HepG2 (cell line): ENCODE measurements around the gene DNPH1. TPM values are rescaled to one million over a fixed set of nuclear protein-coding genes. Genes with fewer than 3 reads are reported as not detected.

Experiments
- ATAC-seq: fragments of 200-7000 bp; cut with Tn5 transposase; 3 replicates; pipeline ENCODE4 v1.9.1; 2020; ENCODE audit warnings: mild to moderate bottlenecking, moderate library complexity
- BruUV-seq: library from RNA; stranded (reverse); fragments of 400-500 nt; replicated peaks from 2 replicates; lab custom pipeline; 2021; lab: Mats Ljungman, UMichigan
- CTCF ChIA-PET: fragments of 300-600 bp; formaldehyde crosslinking; extraction: SDS; loops from one replicate; lab custom pipeline; 2021; ENCODE audit warnings: low total read pairs, inconsistent platforms, low intra/inter-chr PET ratio; lab: Yijun Ruan, JAX
- POLR2A ChIA-PET: fragments of 350-600 bp; sonication (Branson Sonifier 250); formaldehyde crosslinking; loops from one replicate; lab custom pipeline; 2020; ENCODE audit warnings: antibody characterized with exemption, inconsistent platforms; lab: Yijun Ruan, JAX
- DNase-seq: peaks from one replicate; pipeline ENCODE4 v3.0.0-alpha.2; 2015; ENCODE audit warnings: low spot score
- FAIRE-seq: peaks from 3 replicates; lab custom pipeline; 2011; peaks lifted over from hg19 to GRCh38; lab: Jason Lieb, UNC
- H2AFZ ChIP-seq: one replicate; pipeline ENCODE4 v1.6.1; 2011; ENCODE audit warnings: low read length, inconsistent platforms
- H3K27ac ChIP-seq: fragments of 300-600 bp; 3 replicates; pipeline ENCODE4 v1.8.0; 2011; ENCODE audit warnings: mixed run types, mild to moderate bottlenecking, mixed read lengths, low read length, inconsistent platforms; ENCODE audit not compliant: insufficient read depth; ENCODE audit errors: extremely low read length
- H3K27me3 ChIP-seq, 2 experiments: fragments of 200-600 bp in 1 of 2; 2 replicates in 1 of 2; 3 replicates in 1 of 2; pipeline versions ENCODE4 v1.6.0 to v1.8.0; 2011; ENCODE audit warnings: low read length in 2 of 2, mild to moderate bottlenecking in 2 of 2, moderate library complexity in 2 of 2, inconsistent platforms in 1 of 2; ENCODE audit not compliant: insufficient read depth in 2 of 2, control insufficient read depth in 1 of 2
- H3K36me3 ChIP-seq, 2 experiments: fragments of 200-600 bp in 1 of 2; replicated peaks in 1 of 2; 2 replicates in 1 of 2; 3 replicates in 1 of 2; pipeline versions ENCODE4 v1.5.1 to v1.8.0; 2011; ENCODE audit warnings: low read length in 2 of 2, inconsistent platforms in 1 of 2; ENCODE audit not compliant: insufficient read depth in 2 of 2, control insufficient read depth in 1 of 2
- H3K4me1 ChIP-seq: 2 replicates; pipeline ENCODE4 v1.5.1; 2012; ENCODE audit warnings: low read length, inconsistent platforms; ENCODE audit not compliant: insufficient read depth
- H3K4me2 ChIP-seq: 2 replicates; pipeline ENCODE4 v1.6.0; 2011; ENCODE audit warnings: low read depth, low read length, inconsistent platforms
- H3K4me3 ChIP-seq, 3 experiments: fragments of 200-600 bp in 1 of 3; sonication (generic), shearing (Covaris generic) in 1 of 3; replicated peaks in 1 of 3; 2 replicates each; pipeline ENCODE4 v1.5.1; 2011 to 2016; ENCODE audit warnings: low read length in 3 of 3, inconsistent platforms in 2 of 3, low read depth in 2 of 3, mild to moderate bottlenecking in 2 of 3, control low read depth in 1 of 3, mixed read lengths in 1 of 3; ENCODE audit not compliant: insufficient read depth in 1 of 3
- H3K79me2 ChIP-seq: one replicate; pipeline ENCODE4 v1.6.1; 2011; ENCODE audit warnings: low read length, inconsistent platforms; ENCODE audit not compliant: insufficient read depth
- H3K9ac ChIP-seq: 2 replicates; pipeline ENCODE4 v1.6.0; 2011; ENCODE audit warnings: mild to moderate bottlenecking, low read depth, low read length, inconsistent platforms; ENCODE audit not compliant: insufficient read depth
- H3K9me3 ChIP-seq: 2 replicates; pipeline ENCODE4 v1.5.1; 2012; ENCODE audit warnings: mild to moderate bottlenecking, low read length
- H4K20me1 ChIP-seq: 2 replicates; pipeline ENCODE4 v1.6.0; 2011; ENCODE audit warnings: inconsistent platforms, mild to moderate bottlenecking, low read length, moderate library complexity; ENCODE audit not compliant: insufficient read depth
- CHD2 ChIP-seq: IDR thresholded peaks from 2 replicates; pipeline ENCODE4 v1.6.1; 2011; ENCODE audit warnings: low read depth, low read length, improper control_type of control experiment
- DMAP1 ChIP-seq: IDR thresholded peaks from 2 replicates; pipeline ENCODE4 v1.6.1; 2016
- GPN1 ChIP-seq: sonication (generic); formaldehyde crosslinking; IDR thresholded peaks from 2 replicates; pipeline ENCODE4 v1.5.1; 2020; ENCODE audit warnings: missing genetic modification reagents, borderline replicate concordance
- RFX3 ChIP-seq: IDR thresholded peaks from 2 replicates; pipeline ENCODE4 v1.6.1; 2016; ENCODE audit warnings: missing biosample characterization, missing genetic modification reagents
- SIN3A ChIP-seq: IDR thresholded peaks from 2 replicates; pipeline ENCODE4 v1.6.1; 2011; ENCODE audit warnings: low read depth, mild to moderate bottlenecking, control low read depth, low read length, borderline replicate concordance
- SP2 ChIP-seq: sonication (generic); formaldehyde crosslinking; IDR thresholded peaks from 2 replicates; pipeline ENCODE4 v1.5.1; 2020; ENCODE audit warnings: mild to moderate bottlenecking, missing genetic modification reagents
- TAF15 ChIP-seq: fragments of 200-400 bp; formaldehyde crosslinking; IDR thresholded peaks from one replicate; pipeline ENCODE4 v1.6.1; 2018; ENCODE audit warnings: mild to moderate bottlenecking, low read depth, low read length; ENCODE audit not compliant: poor library complexity, severe bottlenecking
- TP53 ChIP-seq: sonication (generic); formaldehyde crosslinking; conservative IDR thresholded peaks from 2 replicates; pipeline ENCODE4 v1.4.0; 2020; ENCODE audit warnings: missing genetic modification reagents
- ZBTB4 ChIP-seq: sonication (generic); formaldehyde crosslinking; IDR thresholded peaks from 2 replicates; pipeline ENCODE4 v1.4.0; 2020; ENCODE audit warnings: missing genetic modification reagents, mild to moderate bottlenecking, borderline replicate concordance
- ZFAT ChIP-seq: sonication (generic); formaldehyde crosslinking; conservative IDR thresholded peaks from 2 replicates; pipeline ENCODE4 v1.8.1; 2023; ENCODE audit warnings: missing genetic modification reagents, inconsistent platforms
- ZFP37 ChIP-seq: sonication (generic); formaldehyde crosslinking; IDR thresholded peaks from 2 replicates; pipeline ENCODE4 v1.4.0; 2020; ENCODE audit warnings: missing genetic modification reagents, borderline replicate concordance
- ZMAT3 ChIP-seq: sonication (generic); formaldehyde crosslinking; conservative IDR thresholded peaks from 2 replicates; pipeline ENCODE4 v1.7.0; 2021; ENCODE audit warnings: missing genetic modification reagents
- ZNF121 ChIP-seq: sonication (generic); formaldehyde crosslinking; IDR thresholded peaks from 2 replicates; pipeline ENCODE4 v1.5.0; 2020; ENCODE audit warnings: mild to moderate bottlenecking, missing genetic modification reagents
- ZNF253 ChIP-seq: sonication (generic); formaldehyde crosslinking; IDR thresholded peaks from 2 replicates; pipeline ENCODE4 v1.8.0; 2022; ENCODE audit warnings: mild to moderate bottlenecking, missing genetic modification reagents, borderline replicate concordance
- ZNF317 ChIP-seq: sonication (generic); formaldehyde crosslinking; IDR thresholded peaks from 2 replicates; pipeline ENCODE4 v1.5.0; 2020; ENCODE audit warnings: mild to moderate bottlenecking, missing genetic modification reagents
- ZNF607 ChIP-seq: sonication (generic); formaldehyde crosslinking; IDR thresholded peaks from 2 replicates; pipeline ENCODE4 v1.5.1; 2020; ENCODE audit warnings: missing genetic modification reagents, mild to moderate bottlenecking, borderline replicate concordance
- ZNF709 ChIP-seq: sonication (generic); formaldehyde crosslinking; IDR thresholded peaks from 2 replicates; pipeline ENCODE4 v1.5.0; 2020; ENCODE audit warnings: mild to moderate bottlenecking, missing genetic modification reagents
- ZNF766 ChIP-seq: sonication (generic); formaldehyde crosslinking; IDR thresholded peaks from 2 replicates; pipeline ENCODE4 v1.5.0; 2020; ENCODE audit warnings: missing genetic modification reagents, borderline replicate concordance
- WGBS: methylation state at CpG from one replicate; pipeline ENCODE4 v1.1.6; 2017; ENCODE audit warnings: low lambda C conversion rate; 5-methylcytosine and 5-hydroxymethylcytosine counted together
- in situ Hi-C: cut with HindIII; loops from 2 replicates; pipeline ENCODE4 v1.10.0; 2017; ENCODE audit warnings: low pct_unique_long_range_greater_than_20kb; ENCODE audit not compliant: extremely low pct_ligation_motif_present
- intact Hi-C: fragments of 100-400 bp; cut with micrococcal nuclease; formaldehyde crosslinking; loops from one replicate; pipeline ENCODE4 v1.10.0; 2022; ENCODE audit not compliant: unreplicated experiment
- polyA plus RNA-seq, 8 experiments: library from polyadenylated mRNA; depleted of rRNA in 3 of 8; stranded (reverse) in 7 of 8; unstranded in 1 of 8; fragments of >200 nt; fragmentation: Illumina TruSeq in 4 of 8; extraction: Trizol in 4 of 8; gene quantifications; 2 replicates each; pipeline versions ENCODE4 v1.2.1 to v1.2.3, GENCODE V29; 2011 to 2016; ENCODE audit warnings: low read depth in 4 of 8, missing spikeins in 1 of 8, mixed read lengths in 1 of 8; ENCODE audit not compliant: insufficient read depth in 1 of 8
- total RNA-seq, 5 experiments: library from RNA; depleted of rRNA; stranded (reverse); fragments of >200 nt; fragmentation: Illumina TruSeq; extraction: Trizol; gene quantifications; 2 replicates each; pipeline ENCODE4 v1.2.3, GENCODE V29; 2016; ENCODE audit warnings: low read depth in 1 of 5
- TF ChIP-seq, protein P1 (sequence below): sonication (generic); formaldehyde crosslinking; IDR thresholded peaks from 2 replicates; pipeline ENCODE4 v1.4.0; 2020; ENCODE audit warnings: mild to moderate bottlenecking, low read depth, missing genetic modification reagents
- TF ChIP-seq, protein P2 (sequence below), 2 experiments: fragments of 450-650 bp in 1 of 2; sonication (generic) in 1 of 2; formaldehyde crosslinking; IDR thresholded peaks; 2 replicates each; pipeline versions ENCODE4 v1.5.0 to v1.8.0; 2020 to 2022; ENCODE audit warnings: mild to moderate bottlenecking in 1 of 2, missing genetic modification reagents in 1 of 2

Gene DNPH1
- total and polyA plus RNA-seq, 2 of the 13 experiments (the other 11 are each of a cell fraction or from before 2014, with no cell fraction given), result 56.5 to 75.1 TPM

DNA sequence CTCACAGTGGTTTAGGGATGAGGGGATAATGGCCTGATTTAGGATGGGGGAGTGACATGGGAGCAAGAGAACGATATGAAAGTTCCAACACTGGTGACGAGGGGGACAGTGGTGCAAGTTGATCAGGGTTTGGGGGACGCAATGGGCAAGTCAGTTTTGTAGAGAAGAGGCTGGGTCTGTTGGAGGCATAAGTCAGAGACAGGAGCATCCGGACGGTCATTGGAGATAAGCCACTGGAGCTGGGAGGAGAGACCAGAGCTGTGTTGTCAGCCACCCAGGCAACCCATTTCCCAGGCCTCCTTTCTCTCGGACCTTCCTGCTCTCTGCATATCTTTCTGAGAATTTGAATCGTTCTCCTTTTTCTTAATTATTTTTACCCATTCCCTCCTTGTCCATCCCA is 9.5 kb downstream of the DNPH1 start:
- Histone ChIP-seq H3K4me1 (peaks cover 9% of the 10 kb centered on the region; the same call in 1 of the 2 replicates), H3K79me2 (no peaks in the 10 kb centered on the region), H4K20me1 (no peaks in the 10 kb centered on the region), H3K36me3 (peaks cover 0 to 4% of the 10 kb centered on the region in 2 experiments; a peak in 1 of 5 replicates), H3K27ac (no peak overlapping the region), H3K4me2 (no peak overlapping the region), H3K9ac (no peak overlapping the region), H3K27me3 (no peaks in the 10 kb centered on the region), H3K4me3 (no peak overlapping the region), H2AFZ (no peak overlapping the region), H3K9me3 (no peaks in the 10 kb centered on the region)
- TF ChIP-seq, protein P1, sequence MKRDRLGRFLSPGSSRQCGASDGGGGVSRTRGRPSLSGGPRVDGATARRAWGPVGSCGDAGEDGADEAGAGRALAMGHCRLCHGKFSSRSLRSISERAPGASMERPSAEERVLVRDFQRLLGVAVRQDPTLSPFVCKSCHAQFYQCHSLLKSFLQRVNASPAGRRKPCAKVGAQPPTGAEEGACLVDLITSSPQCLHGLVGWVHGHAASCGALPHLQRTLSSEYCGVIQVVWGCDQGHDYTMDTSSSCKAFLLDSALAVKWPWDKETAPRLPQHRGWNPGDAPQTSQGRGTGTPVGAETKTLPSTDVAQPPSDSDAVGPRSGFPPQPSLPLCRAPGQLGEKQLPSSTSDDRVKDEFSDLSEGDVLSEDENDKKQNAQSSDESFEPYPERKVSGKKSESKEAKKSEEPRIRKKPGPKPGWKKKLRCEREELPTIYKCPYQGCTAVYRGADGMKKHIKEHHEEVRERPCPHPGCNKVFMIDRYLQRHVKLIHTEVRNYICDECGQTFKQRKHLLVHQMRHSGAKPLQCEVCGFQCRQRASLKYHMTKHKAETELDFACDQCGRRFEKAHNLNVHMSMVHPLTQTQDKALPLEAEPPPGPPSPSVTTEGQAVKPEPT (CRISPR knock-in tag), result no peak
- TF ChIP-seq ZNF121 (no peak), ZFAT (CRISPR knock-in tag) (no peak), RFX3 (CRISPR knock-in tag) (no peak), SP2 (no peak), CHD2 (no peak), SIN3A (no peak), DMAP1 (CRISPR knock-in tag) (no peak), ZMAT3 (CRISPR knock-in tag) (no peak), ZNF766 (CRISPR knock-in tag) (no peak), TP53 (no peak), ZFP37 (CRISPR knock-in tag) (no peak), ZNF709 (no peak), ZNF317 (no peak), ZBTB4 (CRISPR knock-in tag) (no peak), ZNF607 (CRISPR knock-in tag) (no peak), ZNF253 (CRISPR knock-in tag) (no peak), TAF15 (no peak), GPN1 (no peak)
- TF ChIP-seq, protein P2, sequence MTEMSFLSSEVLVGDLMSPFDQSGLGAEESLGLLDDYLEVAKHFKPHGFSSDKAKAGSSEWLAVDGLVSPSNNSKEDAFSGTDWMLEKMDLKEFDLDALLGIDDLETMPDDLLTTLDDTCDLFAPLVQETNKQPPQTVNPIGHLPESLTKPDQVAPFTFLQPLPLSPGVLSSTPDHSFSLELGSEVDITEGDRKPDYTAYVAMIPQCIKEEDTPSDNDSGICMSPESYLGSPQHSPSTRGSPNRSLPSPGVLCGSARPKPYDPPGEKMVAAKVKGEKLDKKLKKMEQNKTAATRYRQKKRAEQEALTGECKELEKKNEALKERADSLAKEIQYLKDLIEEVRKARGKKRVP (CRISPR knock-in tag; IDR thresholded peaks at IDR 0.05), result no peak
- no TSS peak for BruUV-seq
- intact Hi-C loops (no loop called here), in situ Hi-C loops (no loop called here)
- FAIRE-seq (no peak), DNase-seq (no peak), ATAC-seq (no peak)
- ChIA-PET CTCF (no interaction called here), POLR2A (interaction anchor here (1.3 kb wide), 1 partner anchor 9 kb away, joined by 11 read pairs; the partner anchor contains the start of gene DNPH1)
- WGBS, result 86% methylated on average over 7 of the region's 7 CpGs
